GDM1 (cell line): ENCODE measurements around the gene REPS1.
"Not testable (repeated sequence)": the region's sequence is repeated elsewhere in the genome, so short reads cannot be mapped to it uniquely, and the experiment has no call there.

ENCODE experiments used
- DNase-seq: peaks from one replicate; lab custom pipeline; 2025; lab: John Stamatoyannopoulos, UW

REPS1 gene

DNA sequence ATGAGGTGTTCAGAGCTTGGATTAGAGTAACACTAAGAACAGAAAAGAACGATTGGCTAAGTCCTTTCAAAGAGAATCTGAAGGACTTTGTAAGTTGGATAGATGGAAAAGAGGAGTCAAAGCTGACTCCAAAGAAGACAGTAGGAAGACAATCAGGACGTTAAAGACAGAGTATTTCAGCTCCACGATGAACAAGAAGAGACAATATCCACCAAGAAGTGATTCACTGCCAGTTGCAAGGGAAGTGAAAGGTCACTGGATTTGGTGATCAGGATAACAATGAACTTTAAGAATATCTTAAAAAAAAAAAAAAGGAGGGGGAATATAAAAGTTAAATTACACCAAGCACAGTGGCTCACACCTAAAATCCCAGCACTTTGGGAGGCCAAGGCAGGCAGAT, 17.9 kb downstream of the REPS1 start:
- DNase-seq, result no peak

- DNase-seq, result no peak
Observed at GRCh38 chr6:138966870-138967269, 21.2 kb downstream of the REPS1 start.

DNA sequence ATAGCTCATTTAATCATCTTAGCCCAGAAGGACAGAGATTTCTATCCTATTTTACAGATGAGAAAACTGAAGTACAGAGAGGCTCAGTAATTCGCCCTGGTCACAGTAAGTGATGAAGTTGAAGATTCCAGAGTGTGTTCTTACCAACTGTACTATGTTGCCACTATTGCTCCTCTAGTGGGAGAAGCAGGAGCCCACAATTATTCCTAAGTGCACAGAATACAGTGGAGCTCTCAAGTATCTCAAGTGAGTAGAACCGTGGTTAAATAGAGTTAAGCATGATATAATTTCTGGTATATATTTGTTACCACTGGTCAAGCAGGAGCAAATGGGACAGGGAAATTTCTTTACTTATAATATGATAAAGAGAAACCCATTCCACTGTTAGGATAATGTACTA, 22.1 kb downstream of the REPS1 start:
- DNase-seq, result no peak

DNA sequence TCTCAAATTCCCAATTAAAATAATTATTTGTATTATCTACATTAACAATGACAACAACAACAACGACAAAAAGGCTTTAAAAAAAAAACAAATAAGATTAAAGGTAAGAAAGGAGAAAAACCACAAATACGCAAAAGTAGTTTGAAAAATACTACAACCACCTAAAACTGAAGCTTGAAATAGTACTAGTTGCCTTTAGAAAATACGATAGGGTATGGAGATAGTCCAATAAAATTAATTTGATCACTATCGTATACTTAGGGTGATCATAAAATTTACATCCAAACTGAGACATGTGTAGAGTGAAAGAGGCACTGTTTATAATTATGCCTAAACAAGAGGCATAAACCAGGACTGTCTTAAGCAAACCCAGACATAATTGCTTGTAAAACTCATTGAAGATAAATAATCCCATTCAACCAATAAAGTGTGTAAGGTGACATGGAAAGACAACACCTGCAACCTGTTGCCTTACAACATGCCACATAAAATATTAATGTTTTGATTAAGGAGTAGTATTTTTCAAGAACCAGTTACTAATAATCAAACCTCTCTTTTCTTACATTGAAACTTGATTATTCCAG, 22.7 kb downstream of the REPS1 start:
- DNase-seq, result no peak

DNA sequence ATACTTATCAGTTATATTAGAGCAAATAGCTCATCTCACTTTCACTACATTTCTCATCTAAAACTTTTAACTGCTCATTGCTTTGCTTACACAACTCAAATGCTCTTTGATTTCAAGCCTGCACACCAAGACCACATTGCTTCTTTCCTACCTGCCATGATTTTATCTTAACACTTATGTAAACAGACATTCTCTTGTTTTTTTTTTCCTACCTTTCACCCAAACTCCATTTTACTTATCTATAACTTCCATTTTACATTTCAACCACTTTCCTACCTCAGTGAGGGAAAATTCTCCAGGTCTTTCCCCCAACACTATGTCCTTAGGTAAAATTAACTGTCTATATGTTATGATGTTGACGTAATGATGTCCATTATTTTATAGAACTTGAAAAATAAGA, 24.0 kb downstream of the REPS1 start:
- DNase-seq, result no peak

DNA sequence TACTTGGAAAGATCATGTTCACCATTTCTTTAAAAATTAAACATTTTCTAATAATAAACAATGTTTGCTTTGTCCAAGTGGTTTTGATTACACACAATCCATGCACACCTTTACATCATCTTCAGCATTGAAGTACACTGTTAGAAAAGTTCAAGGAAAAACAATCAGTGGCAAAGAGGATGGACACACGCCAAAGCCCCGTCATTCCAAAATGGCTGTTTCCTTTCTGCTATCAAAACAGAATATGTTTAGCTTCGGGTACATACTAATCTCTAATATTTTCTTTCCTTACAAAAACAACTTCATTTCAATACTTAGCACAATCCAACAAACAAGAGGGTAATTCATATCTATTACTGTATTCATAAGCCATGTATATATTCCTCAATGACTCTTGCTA, 24.5 kb downstream of the REPS1 start:
- DNase-seq, result no peak

DNA sequence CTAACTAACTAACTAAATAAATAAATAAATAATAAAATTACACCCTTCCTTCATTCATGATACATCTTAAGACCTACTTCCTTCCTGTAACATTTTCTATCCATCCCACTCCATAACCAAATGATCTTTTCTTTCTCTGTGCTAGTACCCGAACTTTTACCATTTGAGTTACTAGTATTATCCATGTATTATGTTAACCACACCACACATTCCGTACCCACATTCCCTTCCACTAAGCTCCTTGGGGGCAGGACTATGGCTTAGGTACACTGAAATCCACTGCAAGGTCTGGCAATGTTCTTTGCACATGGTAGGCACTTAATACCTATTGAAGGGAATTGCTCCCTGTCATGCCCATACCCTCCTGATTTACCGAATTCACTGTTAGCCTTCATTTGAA, 24.9 kb downstream of the REPS1 start:
- no peak for DNase-seq

- DNase-seq, result no peak
Observed at GRCh38 chr6:138959521-138959920, 28.5 kb downstream of the REPS1 start.

DNA sequence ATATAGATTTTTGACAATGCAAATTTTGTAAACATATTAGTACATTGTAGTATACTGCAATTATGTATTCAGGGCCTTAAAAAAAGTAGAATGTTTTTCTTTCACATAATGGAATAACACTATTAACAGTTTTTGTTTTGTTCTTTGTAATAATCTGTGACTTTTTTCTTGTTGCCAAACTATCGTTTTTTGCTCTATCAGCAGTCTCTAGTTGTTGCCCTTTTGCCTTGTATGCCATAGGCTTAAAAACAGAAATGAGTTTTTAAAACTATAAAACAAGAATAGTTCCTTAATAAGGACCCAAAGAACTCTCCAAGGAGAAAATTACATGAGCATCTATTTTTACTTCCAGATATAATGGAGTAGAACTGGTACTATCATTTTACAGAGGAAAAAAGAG, 29.5 kb downstream of the REPS1 start:
- DNase-seq, result no peak

DNA sequence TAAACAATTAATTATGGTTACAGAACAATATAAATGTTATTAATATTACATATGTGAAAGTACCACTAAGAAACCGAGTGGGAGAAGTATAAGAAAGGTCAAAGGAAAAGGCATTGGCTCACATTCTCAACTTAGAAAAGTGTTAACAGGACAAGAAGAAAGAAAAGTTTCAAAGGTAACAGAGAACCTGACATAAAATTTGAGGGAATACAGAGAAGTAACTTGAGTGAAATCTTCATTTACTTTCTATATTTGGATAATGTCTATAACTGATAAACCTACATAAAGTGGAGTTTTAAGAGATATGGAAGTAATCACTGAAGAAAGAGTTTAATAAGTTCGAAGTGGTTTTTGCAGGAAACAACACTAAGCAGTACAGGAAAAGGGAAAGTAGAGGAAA, 30.1 kb downstream of the REPS1 start:
- no peak for DNase-seq

DNA sequence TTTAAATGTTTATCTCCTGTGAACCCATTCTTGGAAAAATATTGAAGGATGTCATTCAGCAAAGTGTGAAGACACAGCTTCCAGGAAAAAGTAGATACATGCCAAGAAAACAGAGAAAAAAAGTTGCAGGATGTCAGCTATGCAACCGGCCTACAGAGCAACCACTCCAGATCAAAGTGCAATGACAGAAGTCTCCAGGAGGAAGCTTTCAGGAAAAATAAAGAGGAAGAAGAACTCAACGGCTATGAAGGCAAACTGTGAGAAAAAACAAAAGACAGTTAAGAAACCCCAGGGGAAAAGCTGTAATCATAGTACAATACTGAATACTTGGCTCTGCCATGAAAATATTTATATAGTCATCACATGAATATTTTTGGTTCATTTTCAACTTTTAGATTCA, 30.6 kb downstream of the REPS1 start:
- DNase-seq, result no peak

GRCh38 chr6:138956244-138956924, 31.7 kb downstream of the REPS1 start:
- no peak for DNase-seq

- DNase-seq, result no peak
Observed at GRCh38 chr6:138955262-138955661, 32.8 kb downstream of the REPS1 start.

DNA sequence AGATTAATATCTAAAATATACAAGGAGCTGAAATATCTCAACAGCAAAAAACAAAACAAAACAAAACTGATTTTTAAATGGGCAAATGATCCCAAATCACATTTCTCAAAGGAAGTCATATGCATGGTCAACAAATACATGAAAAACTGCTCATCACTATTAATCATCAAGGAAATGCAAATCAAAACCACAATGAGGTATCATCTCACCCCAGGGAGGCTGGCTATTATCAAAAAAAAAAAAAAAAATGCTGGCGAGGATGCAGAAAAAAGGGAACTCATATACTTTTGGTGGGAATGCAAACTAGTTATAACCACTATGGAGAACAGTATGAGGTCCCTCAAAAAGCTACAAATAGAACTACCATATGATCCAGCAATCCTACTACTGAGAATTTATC, 34.6 kb downstream of the REPS1 start:
- no peak for DNase-seq

- no peak for DNase-seq
Observed at GRCh38 chr6:138948546-138949179, 39.4 kb downstream of the REPS1 start.

DNA sequence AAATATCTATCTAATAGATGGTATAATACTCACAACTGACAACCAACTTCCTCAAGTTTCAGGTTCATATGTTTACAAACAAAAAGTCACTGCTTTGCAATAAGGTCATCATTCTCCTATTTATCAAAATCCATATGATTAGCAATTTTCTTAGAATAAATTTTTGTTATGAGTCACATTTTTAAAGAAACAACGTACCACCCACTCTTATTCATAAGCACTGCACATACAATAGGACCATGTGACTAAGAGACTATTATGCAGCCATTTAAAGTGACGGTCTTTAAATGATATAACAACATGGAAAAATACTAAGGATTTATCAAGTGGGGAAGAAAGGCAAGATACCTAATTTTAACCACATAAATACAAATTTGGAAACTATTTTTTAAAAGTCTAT, 40.0 kb downstream of the REPS1 start:
- no peak for DNase-seq

GRCh38 chr6:138945354-138945753, 42.7 kb downstream of the REPS1 start:
- no peak for DNase-seq

GRCh38 chr6:138944412-138944811, 43.6 kb downstream of the REPS1 start:
- no peak for DNase-seq

GRCh38 chr6:138943089-138943625, 44.9 kb downstream of the REPS1 start:
- no peak for DNase-seq

GRCh38 chr6:138936873-138937272, 51.2 kb downstream of the REPS1 start:
- not testable (repeated sequence) for DNase-seq

DNA sequence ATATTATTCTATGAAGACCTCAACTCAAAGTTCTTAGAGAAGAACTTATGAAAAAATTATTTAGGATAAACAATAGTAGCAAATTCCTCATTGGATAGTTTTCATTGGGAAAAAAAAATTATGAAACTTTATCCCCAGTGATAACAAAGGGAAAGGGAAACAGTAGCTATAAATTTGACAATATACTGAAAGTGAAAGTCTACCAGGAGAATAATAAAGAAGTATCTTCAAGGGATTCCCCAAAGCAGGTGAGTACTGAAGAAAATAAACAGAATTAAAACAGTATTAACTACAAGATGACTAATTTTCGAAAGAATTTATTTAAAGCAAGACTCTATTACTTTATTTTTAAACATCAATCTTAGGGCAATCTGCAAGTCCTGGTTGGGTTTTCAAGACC, 56.4 kb downstream of the REPS1 start:
- no peak for DNase-seq

DNA sequence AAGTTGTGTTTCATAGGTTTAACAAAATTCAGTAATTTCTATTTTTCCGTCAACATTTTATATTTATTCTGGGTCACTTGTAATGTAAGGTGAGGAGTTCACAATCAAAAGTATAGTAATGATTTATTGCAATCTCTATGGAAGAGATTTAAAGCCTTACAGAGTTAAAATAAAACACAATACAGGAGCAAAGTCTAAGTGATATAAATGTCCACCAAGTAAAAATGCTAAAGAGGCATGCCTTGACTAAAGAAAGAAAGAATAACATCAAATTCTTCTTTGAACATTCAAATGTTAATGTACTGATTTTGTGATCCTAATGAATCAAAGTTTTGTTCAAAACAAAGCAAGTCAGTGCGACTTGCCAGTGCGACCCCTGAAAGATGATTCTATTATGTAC, 61.5 kb downstream of the REPS1 start:
- DNase-seq, result no peak

GRCh38 chr6:138925806-138926205, 62.2 kb downstream of the REPS1 start:
- DNase-seq, result no peak
